ENCODE data around the gene PLXNA4.

DNA sequence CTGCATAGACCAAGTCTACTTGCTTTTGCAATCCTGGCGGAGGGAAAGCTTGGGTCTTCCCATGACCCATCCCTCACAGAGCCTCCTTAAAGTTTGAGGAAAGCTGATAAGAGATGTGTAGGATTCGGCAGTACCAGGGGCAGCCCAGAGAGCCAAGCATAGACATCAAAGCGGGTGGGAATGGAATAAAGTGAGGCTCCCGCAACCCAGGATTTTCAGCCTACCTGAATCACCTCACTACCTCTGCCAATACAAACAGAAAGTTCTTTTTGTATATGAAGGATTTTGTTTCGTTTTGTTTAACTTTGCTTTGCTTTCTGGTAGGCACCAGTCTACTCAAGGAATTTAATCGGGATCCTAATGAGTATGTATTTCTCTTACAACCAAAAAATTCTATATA, 451.7 kb downstream of the PLXNA4 start:
- TF ChIP-seq CTCF (IDR thresholded peaks at IDR 0.05; ENCODE audit: low read depth, low read length, poor library complexity, severe bottlenecking) (no peak), EZH2phosphoT487 (IDR thresholded peaks at IDR 0.05; ENCODE audit: borderline replicate concordance, low read length) (no peak)

All from DOHH2 (cell line).